Neural crest cell (in vitro differentiated cells): ENCODE data around the gene WDR75. TPM values are rescaled to one million over a fixed set of nuclear protein-coding genes. Genes with fewer than 3 reads are reported as not detected.

Experiments
- DNase-seq: peaks from one replicate; pipeline ENCODE4 v3.0.0; 2021; ENCODE audit warnings: low read depth, mixed read lengths, low spot score
- H3K27ac Mint-ChIP-seq: one replicate; pipeline ENCODE4 v1.8.0; 2021; ENCODE audit warnings: mild to moderate bottlenecking, mixed read lengths; ENCODE audit not compliant: unreplicated experiment
- H3K27me3 Mint-ChIP-seq: 2 replicates; pipeline ENCODE4 v1.8.0; 2021; ENCODE audit warnings: low read depth, mild to moderate bottlenecking, mixed read lengths
- H3K36me3 Mint-ChIP-seq: 2 replicates; pipeline ENCODE4 v1.8.0; 2021; ENCODE audit warnings: low read depth, mild to moderate bottlenecking, mixed read lengths
- H3K4me1 Mint-ChIP-seq: 2 replicates; pipeline ENCODE4 v1.8.0; 2021; ENCODE audit warnings: mixed read lengths
- H3K4me3 Mint-ChIP-seq: one replicate; pipeline ENCODE4 v1.8.0; 2021; ENCODE audit warnings: mild to moderate bottlenecking, mixed read lengths
- H3K9me3 Mint-ChIP-seq: 2 replicates; pipeline ENCODE4 v1.8.0; 2021; ENCODE audit warnings: mixed read lengths
- total RNA-seq: library from RNA; stranded (reverse); gene quantifications from 2 replicates; pipeline ENCODE4 v1.2.1, GENCODE V29; 2021
- TF ChIP-seq, protein P1 (sequence below): fragments of 200-600 bp; sonication (generic); conservative IDR thresholded peaks from 2 replicates; pipeline ENCODE4 v1.5.0; 2021; ENCODE audit warnings: antibody characterized with exemption, mild to moderate bottlenecking

Gene WDR75
- total RNA-seq, 1 donor from 2014 or later, result 54.7 TPM

GRCh38 chr2:189504238-189504637 lies 63.0 kb downstream of the WDR75 start:
- no peaks in the 10 kb centered on the region for H3K4me1 Mint-ChIP-seq
- H3K36me3 Mint-ChIP-seq, result no peaks in the 10 kb centered on the region
- no peak overlapping the region for H3K27ac Mint-ChIP-seq
- H3K27me3 Mint-ChIP-seq, result no peaks in the 10 kb centered on the region
- TF ChIP-seq, protein P1, sequence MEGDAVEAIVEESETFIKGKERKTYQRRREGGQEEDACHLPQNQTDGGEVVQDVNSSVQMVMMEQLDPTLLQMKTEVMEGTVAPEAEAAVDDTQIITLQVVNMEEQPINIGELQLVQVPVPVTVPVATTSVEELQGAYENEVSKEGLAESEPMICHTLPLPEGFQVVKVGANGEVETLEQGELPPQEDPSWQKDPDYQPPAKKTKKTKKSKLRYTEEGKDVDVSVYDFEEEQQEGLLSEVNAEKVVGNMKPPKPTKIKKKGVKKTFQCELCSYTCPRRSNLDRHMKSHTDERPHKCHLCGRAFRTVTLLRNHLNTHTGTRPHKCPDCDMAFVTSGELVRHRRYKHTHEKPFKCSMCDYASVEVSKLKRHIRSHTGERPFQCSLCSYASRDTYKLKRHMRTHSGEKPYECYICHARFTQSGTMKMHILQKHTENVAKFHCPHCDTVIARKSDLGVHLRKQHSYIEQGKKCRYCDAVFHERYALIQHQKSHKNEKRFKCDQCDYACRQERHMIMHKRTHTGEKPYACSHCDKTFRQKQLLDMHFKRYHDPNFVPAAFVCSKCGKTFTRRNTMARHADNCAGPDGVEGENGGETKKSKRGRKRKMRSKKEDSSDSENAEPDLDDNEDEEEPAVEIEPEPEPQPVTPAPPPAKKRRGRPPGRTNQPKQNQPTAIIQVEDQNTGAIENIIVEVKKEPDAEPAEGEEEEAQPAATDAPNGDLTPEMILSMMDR, result no peak
- DNase-seq, result no peak
- peaks cover 4% of the 10 kb centered on the region for H3K9me3 Mint-ChIP-seq
- no peak overlapping the region for H3K4me3 Mint-ChIP-seq

DNA sequence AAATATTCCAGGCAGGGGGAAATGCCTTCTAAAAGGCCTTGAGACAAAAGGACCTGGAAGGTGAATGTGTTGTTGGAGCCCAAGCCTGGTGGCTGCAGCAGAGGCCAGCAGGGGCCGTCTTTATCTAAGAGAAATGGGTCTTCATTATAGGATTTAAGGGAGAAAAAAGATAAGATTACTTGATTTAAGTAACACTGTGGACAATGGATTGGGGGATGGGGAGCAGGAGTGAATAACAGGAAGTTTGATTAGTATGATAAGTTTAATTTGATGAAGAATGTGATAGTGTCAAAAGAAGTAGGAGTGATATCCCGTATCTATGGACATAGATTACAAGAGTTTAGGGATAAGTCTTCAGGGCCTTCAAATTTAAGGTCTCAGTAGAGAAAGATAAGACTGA lies 64.2 kb downstream of the WDR75 start:
- DNase-seq, result no peak
- TF ChIP-seq, protein P1, result no peak
- H3K27ac Mint-ChIP-seq, result no peak overlapping the region
- no peaks in the 10 kb centered on the region for H3K36me3 Mint-ChIP-seq
- H3K4me3 Mint-ChIP-seq, result no peak overlapping the region
- peaks cover 6% of the 10 kb centered on the region for H3K9me3 Mint-ChIP-seq
- no peaks in the 10 kb centered on the region for H3K4me1 Mint-ChIP-seq
- H3K27me3 Mint-ChIP-seq, result no peaks in the 10 kb centered on the region

DNA sequence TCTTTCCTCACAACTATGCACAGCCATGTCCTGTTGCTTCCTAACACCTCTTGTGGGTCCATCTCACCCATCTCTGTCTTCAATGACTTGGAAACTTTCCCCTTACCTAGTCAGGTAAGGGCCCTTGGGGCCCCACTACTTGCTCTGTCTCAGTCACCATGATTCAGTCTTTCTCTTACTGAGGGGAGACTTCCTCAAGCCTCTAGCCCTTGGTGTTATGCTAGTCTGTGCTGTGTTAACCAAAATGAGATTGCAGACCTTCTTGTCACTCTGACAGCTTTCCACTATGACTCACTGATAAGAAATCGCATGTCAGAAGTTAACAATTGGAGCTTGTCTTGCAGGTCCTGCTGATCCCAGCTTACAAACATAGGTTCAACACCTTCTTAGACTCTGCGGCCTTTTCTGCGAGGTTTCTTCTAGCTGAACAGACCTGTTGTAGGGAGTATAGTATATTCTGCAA lies 65.3 kb downstream of the WDR75 start:
- no peaks in the 10 kb centered on the region for H3K36me3 Mint-ChIP-seq
- TF ChIP-seq, protein P1, result no peak
- H3K27ac Mint-ChIP-seq, result no peak overlapping the region
- H3K4me3 Mint-ChIP-seq, result no peak overlapping the region
- no peak for DNase-seq
- H3K4me1 Mint-ChIP-seq, result no peaks in the 10 kb centered on the region
- peaks cover 10% of the 10 kb centered on the region for H3K9me3 Mint-ChIP-seq
- H3K27me3 Mint-ChIP-seq, result no peaks in the 10 kb centered on the region

DNA sequence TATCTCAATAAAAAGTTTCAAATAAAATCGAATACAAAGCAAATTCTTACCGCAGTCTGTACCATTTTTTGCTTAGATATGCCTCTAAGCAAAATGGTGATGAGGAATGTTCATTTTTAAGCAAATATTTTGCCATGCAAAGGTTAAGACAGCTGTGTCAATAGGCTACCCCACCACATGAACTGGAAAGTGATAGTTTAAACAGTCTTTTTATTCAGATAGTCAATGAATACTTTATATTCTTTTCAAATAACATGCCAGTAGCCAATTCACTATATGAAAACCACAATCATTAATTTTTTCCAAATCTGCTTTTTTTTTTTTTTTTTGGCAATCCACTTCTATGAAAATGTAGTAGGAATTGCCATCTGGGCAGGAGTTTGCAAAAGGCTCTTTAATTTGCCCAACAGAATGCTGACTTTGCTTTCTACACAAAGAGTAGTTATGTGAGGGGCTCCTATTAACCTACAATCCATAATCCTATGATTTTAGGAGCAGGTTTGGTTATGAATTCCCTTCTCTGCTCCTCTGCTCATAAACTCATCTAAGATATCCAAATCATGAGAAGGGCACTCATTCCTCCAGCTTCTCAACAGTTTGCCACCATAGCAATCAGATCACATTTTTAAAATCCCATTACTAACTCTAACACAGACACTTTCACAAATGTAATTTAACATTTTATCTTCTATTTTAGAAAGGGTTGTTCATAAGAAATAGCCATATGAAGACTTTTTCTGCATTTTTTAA lies 70.1 kb downstream of the WDR75 start:
- Mint-ChIP-seq H3K9me3 (peaks cover 10% of the 10 kb centered on the region), H3K4me3 (no peak overlapping the region), H3K36me3 (no peaks in the 10 kb centered on the region), H3K4me1 (no peaks in the 10 kb centered on the region), H3K27me3 (no peaks in the 10 kb centered on the region), H3K27ac (no peak overlapping the region)
- DNase-seq, result no peak
- TF ChIP-seq, protein P1, result no peak

DNA sequence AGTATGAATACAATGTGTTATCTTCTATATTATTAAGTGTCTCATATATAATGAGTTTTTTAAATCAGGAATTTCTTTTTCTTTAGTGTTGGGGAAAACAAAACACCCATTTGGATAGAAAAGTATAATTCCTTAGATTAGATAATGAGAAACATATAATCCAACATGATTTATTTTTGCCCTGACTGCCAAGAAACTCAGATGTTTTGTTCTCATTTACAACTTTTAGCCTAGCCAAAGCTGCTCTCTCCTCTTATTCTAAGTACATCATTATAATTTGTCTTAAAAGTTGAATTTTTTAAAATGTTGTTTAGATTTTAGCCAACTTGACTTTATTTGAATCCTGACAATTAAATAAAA lies 70.7 kb downstream of the WDR75 start:
- no peaks in the 10 kb centered on the region for H3K4me1 Mint-ChIP-seq
- no peak for DNase-seq
- no peak overlapping the region for H3K4me3 Mint-ChIP-seq
- TF ChIP-seq, protein P1, result no peak
- H3K27ac Mint-ChIP-seq, result no peak overlapping the region
- no peaks in the 10 kb centered on the region for H3K27me3 Mint-ChIP-seq
- H3K36me3 Mint-ChIP-seq, result no peaks in the 10 kb centered on the region
- peaks cover 10% of the 10 kb centered on the region for H3K9me3 Mint-ChIP-seq
